OCI-M2 (cell line): ENCODE data around the gene PGR.
"Not testable (repeated sequence)": the region's sequence is repeated elsewhere in the genome, so short reads cannot be mapped to it uniquely, and the experiment has no call there.

ENCODE experiments used
- DNase-seq: peaks from one replicate; lab custom pipeline; 2025; ENCODE audit not compliant: unreplicated experiment; lab: John Stamatoyannopoulos, UW

The PGR gene

DNA sequence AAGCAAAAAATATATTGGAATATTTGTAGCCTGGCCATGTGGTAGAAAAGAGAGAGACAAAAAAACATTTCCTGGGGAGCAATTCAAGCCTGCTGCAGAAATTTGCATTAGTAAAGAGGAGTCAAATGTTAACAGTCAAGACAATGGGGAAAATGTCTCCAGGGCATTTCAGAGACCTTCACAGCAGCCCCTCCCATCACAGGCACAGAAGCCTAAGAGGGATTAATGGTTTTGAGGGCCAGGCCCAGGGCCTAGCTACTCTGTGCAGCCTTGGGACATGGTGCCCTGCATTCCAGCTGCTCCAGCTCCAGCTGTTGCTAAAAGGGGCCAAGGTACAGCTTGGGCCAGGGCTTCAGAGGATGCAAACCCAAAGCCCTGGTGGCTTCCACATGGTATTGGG, 46.8 kb downstream of the PGR start:
- no peak for DNase-seq

DNA sequence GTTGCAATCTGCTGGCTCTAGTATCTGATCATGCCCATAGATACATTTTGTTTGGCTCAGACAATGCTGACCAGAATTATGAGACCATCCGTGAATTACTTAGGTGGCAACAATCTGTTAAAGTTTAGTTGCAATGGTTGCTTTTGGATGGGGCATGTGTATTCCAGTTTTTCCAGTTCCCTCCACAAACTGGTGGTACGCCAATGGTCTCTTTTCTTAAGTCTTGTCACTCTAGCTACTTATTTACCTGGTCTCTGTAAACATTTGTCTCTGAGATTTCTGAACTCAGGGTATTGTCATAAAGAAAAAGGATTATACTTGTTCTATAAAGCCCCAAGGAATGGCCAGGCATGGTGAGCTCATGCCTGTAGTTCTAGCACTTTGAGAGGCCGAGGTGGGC, 65.9 kb downstream of the PGR start:
- DNase-seq = no peak

DNA sequence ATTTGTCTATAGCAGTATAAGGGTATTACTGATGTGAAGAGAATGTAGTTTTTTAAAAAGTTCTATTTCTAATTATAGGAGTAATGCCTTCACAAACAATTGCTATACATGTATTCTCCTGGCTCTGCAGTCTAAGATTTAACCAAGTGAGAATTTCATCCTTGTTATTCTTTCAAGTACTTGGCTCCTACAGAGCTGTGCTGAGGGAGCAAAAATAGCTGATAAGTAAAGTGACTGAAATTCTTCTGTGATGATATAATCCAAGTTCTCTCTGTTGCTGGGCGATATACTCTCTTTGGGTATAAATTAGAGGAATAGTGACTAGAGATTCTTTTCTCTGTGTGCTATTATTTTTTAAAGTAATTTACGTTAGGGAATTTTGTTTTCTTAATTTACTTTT, 68.0 kb downstream of the PGR start:
- DNase-seq = no peak

DNA sequence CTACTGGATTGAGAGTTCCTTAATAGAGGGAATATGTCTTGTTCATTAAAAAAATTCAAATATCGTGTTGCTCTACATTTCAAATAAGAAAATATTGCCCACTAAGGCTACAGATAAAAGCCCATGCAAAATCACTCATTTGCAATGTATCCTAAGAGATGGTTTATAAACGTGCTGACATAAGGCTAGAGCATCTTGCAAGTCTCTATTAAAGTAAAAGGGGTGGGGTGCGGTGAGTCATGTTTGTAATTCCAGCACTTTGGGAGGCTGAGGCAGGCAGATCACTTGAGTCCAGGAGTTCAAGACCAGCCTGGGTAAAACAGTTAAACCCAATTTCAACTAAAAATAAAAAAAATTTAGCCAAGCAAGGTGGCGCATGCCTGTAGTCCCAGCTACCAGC, 70.3 kb downstream of the PGR start:
- no peak for DNase-seq

DNA sequence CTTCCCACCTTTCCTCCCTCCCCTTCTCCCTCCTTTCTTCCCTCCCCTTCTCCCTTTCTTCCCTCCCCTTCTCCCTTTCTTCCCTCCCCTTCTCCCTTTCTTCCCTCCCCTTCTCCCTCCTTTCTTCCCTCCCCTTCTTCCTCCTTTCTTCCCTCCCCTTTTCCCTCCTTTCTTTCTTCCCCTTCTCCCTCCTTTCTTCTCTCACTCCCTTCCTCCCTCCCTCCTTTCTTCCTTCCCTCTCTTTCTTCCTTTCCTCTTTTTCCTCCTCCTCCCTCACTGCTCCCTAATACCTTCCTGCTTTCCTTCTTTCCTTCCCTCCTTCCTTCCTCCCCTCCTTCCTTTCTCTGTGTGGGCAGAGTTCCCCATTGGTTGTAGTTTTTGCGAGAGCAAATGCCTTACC, 76.1 kb downstream of the PGR start:
- DNase-seq = no peak

DNA sequence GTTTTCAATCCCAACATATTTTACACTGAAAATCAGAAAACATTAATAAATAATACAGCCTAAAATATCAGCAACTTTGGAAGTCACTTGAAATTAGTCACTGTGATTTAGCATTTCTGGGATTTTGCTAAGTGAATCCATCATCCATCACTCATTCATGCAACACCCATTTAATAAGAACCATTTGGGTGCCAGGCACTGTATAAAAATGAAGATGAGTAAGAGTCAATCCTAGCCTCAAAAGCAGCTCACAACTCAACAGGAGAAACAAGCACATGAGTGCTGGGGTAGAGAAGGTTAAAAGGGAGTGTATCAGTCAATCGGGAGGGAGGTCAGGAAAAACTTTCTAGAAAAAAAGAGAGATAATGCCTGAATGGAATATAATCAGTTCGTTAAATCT, 77.9 kb downstream of the PGR start:
- DNase-seq = no peak

DNA sequence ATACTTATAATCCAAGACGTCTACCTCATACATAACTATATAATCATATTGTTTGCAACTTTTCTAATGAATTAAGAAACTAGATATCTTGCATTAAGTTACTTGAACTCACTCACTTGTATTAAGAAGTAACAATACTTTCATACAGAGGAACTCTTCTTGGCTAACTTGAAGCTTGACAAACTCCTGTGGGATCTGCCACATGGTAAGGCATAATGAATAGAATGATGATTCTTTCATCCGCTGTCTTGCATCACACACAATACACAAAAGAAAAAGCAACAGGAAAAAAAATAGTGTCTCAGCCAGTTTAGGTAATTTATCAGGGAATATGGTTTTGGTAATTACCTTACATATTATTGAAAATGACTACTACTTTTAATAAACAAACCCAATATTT, 79.8 kb downstream of the PGR start:
- no peak for DNase-seq

DNA sequence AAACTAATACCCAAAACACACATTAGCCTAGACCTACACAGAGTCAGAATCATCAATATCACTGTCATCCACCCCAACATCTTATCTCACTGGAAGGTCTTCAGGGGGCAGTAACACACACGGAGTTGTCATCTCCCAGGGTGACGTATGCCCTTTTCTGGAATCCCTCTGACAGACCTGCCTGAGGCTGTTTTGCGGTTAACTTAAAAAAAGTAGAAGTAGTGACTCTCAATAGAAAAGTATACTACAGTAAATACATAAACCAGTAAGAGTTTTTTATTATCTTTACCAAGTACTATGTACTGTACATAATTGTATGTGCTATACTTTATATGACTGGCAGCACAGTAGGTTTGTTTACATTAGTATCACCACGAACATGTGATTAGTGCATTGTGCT, 80.5 kb downstream of the PGR start:
- DNase-seq = no peak

DNA sequence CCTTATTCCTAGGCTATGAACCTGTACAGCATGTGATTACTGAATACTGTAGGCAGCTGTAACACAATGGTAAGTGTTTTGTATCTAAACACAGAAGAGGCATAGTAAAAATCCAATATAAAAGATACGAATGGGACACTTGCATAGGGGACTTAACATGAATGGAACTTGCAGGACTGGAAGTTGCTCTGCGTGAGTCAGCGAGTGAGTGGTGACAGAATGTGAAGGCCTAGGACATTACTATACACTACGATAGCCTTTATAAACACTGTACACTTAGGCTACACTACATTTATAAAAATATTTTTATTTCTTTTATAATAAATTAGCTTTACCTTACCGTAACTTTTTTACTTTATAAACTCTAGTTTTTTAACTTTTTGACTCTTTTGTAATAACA, 81.1 kb downstream of the PGR start:
- DNase-seq = no peak

DNA sequence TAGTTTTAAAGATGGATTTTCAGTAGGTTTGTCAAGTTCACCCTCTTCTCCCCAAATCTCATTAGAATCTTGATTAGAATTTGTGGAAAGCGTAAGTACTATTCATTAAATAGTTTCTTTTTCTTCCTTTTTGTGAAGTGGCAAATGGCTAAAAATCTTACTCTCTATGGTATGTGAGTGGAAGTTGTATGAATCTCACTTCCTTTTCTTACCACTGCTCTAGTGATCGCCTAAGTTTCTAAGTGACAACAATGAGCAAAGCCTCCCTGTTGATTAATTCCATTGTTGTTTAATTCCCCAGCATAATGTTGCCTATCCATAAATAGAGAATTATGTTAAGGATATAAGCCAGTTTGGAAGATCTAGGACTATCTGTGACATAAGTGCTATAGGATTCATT, 82.7 kb downstream of the PGR start:
- no peak for DNase-seq

DNA sequence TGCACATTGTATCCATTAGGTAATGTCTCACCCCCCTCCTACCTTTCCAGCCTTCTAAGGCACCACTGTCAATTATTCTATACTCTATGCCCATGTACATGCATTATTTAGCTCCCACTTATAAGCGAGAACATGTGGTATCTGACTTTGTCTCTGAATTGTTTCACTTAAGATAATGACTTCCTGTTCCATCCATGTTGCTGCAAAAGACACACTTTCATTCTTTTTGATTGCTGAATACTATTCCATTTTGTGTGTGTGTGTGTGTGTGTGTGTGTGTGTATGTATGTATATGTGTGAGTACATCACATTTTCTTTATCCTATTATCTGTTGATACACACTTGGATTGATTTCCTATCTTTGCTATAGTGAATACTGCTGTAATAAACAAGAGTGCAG, 84.2 kb downstream of the PGR start:
- DNase-seq = no peak

DNA sequence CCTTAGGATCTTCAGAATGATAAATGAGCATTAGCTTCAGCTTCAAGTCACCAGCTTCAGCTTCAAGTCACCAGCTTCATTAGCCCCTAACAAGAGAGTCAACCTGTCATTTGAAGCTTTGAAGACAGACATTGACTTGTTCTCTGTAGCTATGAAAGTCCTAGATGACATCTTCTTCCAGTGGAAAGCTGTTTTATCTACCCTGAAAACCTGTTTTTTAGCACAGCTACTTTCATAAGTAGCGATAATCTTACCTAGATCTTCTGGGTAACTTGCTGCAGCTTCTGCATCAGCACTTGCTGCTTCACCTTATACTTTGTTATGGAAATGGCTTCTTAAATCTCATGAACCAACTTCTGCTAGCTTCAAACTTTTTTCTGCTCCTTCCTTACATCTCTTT, 85.7 kb downstream of the PGR start:
- no peak for DNase-seq

DNA sequence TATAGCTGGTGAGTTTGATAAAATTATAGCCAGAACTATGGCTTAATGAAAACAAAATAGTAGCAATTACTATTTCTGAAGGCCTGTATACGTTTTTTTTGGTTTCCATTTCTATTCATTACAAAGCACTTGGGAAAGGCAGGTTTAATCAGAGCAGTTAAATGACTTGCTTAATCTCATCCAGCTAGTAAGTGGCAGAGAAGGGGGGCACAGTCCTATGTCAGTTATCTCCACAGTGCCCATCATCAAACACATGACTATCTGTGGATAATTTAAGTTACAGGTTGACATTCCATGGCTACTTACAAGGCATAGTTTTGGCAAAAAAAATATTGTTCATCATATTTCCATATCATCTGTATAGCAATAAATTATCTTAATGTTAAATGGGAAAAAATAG, 93.7 kb downstream of the PGR start:
- DNase-seq = no peak

DNA sequence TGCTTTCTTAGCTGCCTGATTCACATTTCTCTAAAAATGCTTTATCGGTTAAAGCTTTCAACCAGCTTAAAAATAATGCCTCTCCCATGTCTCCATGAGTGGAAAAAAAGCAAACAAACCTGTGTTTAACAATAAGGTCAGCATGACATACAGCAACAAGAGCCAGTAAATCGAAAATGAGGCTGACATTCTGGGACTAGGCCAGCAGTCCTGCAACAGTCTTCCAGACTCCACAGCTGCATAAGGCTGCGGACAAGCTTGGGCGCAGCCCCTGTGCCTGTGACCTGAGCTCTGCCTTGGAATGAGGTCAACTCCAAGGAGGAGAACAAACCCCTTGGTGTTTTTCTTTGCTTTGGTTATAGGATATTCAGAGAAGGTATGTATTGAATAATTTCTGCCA, 95.5 kb downstream of the PGR start:
- DNase-seq = no peak

DNA sequence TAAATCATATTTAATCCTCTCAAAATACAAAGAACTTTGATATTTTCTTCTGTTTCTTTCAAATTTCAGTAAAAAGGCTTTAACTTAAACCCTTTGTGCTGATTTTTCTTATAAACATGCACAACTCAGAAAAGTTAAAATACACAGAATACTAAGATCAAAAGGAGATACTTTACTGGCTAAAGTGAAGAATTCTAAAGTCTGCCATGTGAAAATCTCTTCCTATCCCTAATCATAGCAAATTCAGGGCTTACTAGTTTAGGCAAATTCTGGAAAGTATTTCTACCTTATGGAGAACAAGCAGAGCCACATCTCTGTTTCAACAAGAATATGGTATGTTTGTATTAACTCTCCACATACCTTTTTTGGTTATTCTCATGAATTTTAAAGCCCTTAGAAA, 96.6 kb downstream of the PGR start:
- DNase-seq = no peak

DNA sequence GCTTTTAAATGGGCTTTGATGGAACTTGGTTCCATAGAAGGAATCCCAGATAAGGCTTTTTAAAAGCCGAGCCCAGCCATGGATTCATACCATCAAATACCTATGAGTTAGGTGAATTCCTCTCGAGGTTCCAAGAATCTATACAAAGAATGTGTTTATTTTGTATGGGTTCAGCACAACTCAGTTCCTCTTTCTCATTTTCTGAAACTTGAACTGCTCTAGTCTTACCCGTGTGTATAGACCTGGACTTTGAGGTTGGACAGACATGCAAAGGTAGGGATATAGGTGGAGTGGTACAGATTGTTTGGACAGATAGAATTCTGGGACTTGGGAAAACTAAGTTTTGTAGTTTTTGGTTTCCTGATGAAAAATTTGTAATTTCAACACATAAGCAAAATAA, 97.9 kb downstream of the PGR start:
- DNase-seq = no peak

DNA sequence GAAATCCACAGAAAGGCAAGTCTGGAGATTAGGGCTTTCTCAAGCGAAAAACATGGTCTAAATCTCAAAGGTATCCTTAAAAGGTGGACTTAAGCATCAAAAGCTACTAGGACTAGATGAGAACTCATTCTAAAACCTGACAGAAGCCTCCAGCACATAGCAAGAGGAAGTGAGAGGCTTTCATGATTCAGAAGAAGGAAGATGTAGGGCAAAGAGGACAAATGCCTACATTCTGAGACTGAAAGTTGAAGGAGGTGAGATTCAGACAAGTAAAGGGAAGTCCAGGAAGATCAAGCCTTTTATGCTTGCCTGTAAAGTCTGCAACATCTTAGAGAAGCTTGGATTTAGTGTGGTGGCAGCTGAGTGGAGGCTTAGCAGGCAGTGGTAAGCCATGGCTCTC, 98.9 kb downstream of the PGR start:
- no peak for DNase-seq

DNA sequence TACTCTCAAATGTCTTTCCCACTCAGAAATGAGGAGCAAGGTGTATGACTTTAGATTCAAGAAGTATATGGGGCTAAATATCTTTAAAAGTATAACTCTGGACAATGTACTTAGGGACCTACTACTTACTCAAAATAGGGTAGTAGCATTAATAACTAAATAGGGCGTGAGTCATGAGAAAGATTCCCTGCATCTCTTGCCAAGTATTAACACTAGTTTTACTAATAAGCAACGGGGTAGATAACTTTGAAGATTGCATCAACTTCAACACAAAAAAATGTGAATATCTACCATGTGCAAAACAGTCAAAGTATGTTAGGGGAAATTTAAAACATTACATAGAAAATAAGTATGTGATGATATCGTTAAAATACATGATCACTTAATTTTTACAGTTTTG, 99.6 kb downstream of the PGR start:
- DNase-seq = no peak

DNA sequence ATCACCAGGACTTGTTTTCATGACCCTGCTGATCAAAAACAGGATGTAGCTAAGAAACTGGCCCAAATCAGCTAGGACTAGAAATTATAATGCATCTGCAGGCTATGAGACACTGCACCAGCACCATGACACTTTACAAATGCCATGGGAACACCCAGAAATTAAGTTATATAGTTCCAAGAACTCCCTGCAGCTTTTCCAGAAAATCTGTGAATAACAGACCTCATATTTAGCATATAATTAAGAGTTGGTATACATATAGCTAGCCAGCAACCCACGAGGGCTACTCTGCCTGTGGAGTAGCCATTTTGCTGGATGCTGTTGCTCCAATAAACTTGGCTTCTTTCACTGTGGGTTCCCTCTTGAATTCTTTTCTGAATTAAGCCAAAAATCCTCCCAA, 101.0 kb downstream of the PGR start:
- no peak for DNase-seq

DNA sequence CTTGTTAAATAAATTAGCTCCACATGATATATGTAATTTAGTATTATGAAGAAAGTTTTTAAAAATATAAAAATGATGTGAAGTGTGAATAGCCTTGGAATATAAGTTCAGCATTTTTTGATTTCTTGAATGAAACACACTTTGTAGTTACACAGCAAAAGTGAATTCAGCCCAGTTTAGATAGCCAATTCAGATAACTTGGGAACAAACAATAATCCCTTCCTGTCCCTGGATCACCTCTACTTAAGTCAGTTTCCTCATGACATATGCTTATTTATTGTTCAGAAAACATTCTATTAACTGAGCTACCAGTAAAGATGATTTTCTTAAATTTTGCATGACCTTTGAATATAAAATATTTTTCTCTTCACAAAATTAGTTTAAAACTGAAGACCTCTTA, 107.4 kb downstream of the PGR start:
- no peak for DNase-seq

DNA sequence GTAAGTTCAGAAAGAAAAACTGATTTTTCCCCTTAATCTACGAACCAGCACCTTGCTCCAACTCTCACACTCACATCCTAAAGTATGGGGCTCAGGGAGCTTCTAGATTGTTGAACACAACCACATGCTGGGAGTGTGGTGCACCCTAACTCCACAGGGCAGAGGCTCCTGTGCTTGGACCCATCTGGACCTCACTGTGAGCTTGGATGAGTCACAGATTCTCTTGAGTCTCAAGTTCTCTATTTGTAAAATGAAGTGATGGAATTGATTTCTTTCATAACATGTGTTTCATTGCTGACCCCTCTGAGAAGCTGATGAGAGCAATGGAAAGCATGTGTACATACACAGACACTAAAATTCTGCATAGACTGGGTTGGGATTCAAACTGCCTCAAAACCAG, 109.7 kb downstream of the PGR start:
- DNase-seq = no peak

DNA sequence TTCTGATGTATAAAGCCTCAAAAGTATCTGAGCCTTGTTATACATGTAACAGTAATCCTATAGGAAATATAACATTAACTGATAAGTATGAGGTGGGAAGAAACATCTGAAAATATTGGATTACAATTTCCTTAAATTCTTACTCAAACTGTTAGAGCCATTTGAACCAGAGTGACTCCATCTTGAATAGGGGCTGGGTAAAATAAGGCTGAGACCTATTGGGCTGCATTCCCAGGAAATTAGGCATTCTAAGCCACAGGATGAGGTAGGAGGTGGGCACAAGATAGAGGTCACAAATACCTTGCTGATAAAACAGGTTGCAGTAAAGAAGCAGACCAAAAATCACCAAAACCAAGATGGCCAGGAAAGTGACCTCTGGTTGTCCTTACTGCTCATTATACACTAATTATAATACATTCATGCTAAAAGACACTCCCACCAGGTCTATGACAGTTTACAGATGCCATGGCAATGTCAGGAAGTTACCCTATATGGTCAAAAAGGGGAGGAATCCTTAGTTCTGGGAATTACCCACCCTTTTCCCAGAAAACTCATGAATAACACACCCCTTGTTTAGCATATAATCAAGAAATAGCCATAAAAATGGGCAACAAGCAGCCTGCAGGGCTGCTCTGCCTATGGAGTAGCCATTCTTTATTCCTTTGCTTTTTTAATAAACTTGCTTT, 114.9 kb downstream of the PGR start:
- no peak for DNase-seq

DNA sequence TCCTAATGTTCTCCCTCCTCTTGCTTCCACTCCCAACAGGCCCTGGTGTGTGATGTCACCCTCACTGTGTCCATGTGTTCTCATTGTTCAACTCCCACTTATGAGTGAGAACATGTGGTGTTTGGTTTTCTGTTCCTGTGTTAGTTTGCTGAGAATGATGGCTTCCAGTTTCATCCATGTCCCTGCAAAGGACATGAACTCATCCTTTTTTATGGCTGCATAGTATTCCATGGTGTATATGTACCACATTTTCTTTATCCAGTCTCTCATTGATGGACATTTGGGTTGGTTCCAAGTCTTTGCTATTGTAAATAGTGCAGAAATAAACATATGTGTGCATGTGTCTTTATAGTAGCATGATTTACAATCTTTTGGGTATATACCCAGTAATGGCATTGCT, 115.9 kb downstream of the PGR start:
- not testable (repeated sequence) for DNase-seq

DNA sequence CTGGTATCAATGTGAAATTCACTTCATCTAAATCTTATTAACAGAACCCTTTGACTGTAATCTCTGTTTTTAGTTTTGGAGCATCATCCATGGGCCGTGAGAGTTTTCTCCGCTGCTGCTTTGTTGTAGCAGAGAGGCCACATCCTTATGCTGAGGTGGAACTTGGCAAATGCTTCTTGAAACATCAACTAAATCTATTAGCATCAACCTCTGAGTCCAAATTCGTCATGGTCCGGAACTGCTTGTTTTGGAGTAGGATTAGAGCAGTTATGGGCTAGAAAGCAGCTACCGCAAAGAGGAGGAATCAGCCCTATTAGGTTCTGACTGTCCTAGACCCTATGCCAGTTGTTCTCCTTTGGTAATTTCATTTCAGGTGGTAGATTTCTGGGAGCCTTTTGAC, 117.7 kb downstream of the PGR start:
- DNase-seq = no peak
